HCT116 (cell line): Measurements from ENCODE around the gene CFAP97D1. TPM values are rescaled to one million over a fixed set of nuclear protein-coding genes. Genes with fewer than 3 reads are reported as not detected.

Experiments
- ATAC-seq: fragments of 200-7000 bp; cut with Tn5 transposase; 2 replicates; pipeline ENCODE4 v1.9.1; 2020; ENCODE audit warnings: mild to moderate bottlenecking, moderate library complexity
- BruUV-seq: library from RNA; stranded (reverse); fragments of 400-500 nt; replicated peaks from 2 replicates; lab custom pipeline; 2021; lab: Mats Ljungman, UMichigan
- CTCF ChIA-PET: fragments of 300-600 bp; sonication (Branson Sonifier 250); formaldehyde crosslinking; loops from one replicate; lab custom pipeline; 2021; ENCODE audit warnings: antibody characterized with exemption; lab: Charles Lee
- POLR2A ChIA-PET: fragments of 300-600, 350-600 bp; sonication (Branson Sonifier 250); formaldehyde crosslinking; loops from one replicate; lab custom pipeline; 2021; ENCODE audit warnings: antibody characterized with exemption; lab: Charles Lee
- RAD21 ChIA-PET, 2 experiments: fragments of 300-600 bp; sonication (Branson Sonifier 250); formaldehyde crosslinking; loops; one replicate each; lab custom pipeline; 2023; ENCODE audit warnings: low total read pairs in 2 of 2; ENCODE audit not compliant: uncharacterized antibody in 2 of 2, unreplicated experiment in 2 of 2, low non-redundant PET in 1 of 2; lab: Charles Lee
- DNase-seq: peaks from one replicate; pipeline ENCODE4 v3.0.0-alpha.2; 2010; ENCODE audit warnings: low read depth, low spot score
- H2AFZ ChIP-seq: fragments of 200-600 bp; shearing (Covaris generic), sonication (generic); 2 replicates; pipeline ENCODE4 v1.6.1; 2017; ENCODE audit warnings: low read depth, mixed run types, mixed read lengths, antibody characterized with exemption, low read length; ENCODE audit not compliant: poor library complexity, severe bottlenecking
- H3K27ac ChIP-seq: 2 replicates; pipeline ENCODE4 v1.5.1; 2012; ENCODE audit warnings: low read depth, low read length
- H3K27me3 ChIP-seq: fragments of 200-600 bp; sonication (generic); 2 replicates; pipeline ENCODE4 v1.6.1; 2016; ENCODE audit warnings: mixed run types, low read length, mixed read lengths; ENCODE audit not compliant: insufficient read depth
- H3K36me3 ChIP-seq, 2 experiments: fragments of 200-500 bp in 1 of 2; fragments of 200-600 bp in 1 of 2; sonication (Bioruptor generic) in 1 of 2; sonication (generic) in 1 of 2; 2 replicates each; pipeline versions ENCODE4 v1.5.1 to v1.6.1; 2014 to 2016; ENCODE audit warnings: low read length in 2 of 2, inconsistent platforms in 1 of 2, mixed read lengths in 1 of 2, mixed run types in 1 of 2; ENCODE audit not compliant: insufficient read depth in 2 of 2, control insufficient read depth in 1 of 2
- H3K4me1 ChIP-seq, 2 experiments: fragments of 200-600 bp in 1 of 2; sonication (generic) in 1 of 2; 2 replicates each; pipeline versions ENCODE4 v1.5.1 to v1.6.1; 2012 to 2017; ENCODE audit warnings: low read length in 2 of 2, inconsistent platforms in 1 of 2, mild to moderate bottlenecking in 1 of 2, mixed read lengths in 1 of 2, mixed run types in 1 of 2, moderate library complexity in 1 of 2; ENCODE audit not compliant: insufficient read depth in 2 of 2, control insufficient read depth in 1 of 2
- H3K4me2 ChIP-seq: fragments of 200-600 bp; sonication (generic); 2 replicates; pipeline ENCODE4 v1.6.1; 2017; ENCODE audit warnings: mixed run types, low read length, mixed read lengths
- H3K4me3 ChIP-seq, 2 experiments: fragments of 200-600 bp in 1 of 2; sonication (generic) in 1 of 2; replicated peaks in 1 of 2; 2 replicates each; pipeline ENCODE4 v1.5.1; 2011 to 2016; ENCODE audit warnings: low read length in 2 of 2, control low read depth in 1 of 2, low read depth in 1 of 2, mild to moderate bottlenecking in 1 of 2, mixed read lengths in 1 of 2, mixed run types in 1 of 2
- H3K79me2 ChIP-seq: fragments of 200-600 bp; sonication (generic); 2 replicates; pipeline ENCODE4 v1.6.1; 2017; ENCODE audit warnings: mild to moderate bottlenecking, mixed run types, low read length, moderate library complexity, mixed read lengths; ENCODE audit not compliant: insufficient read depth
- H3K9ac ChIP-seq: fragments of 200-600 bp; sonication (generic); 2 replicates; pipeline ENCODE4 v1.6.1; 2016; ENCODE audit warnings: low read length, mixed read lengths
- H3K9me2 ChIP-seq: fragments of 200-600 bp; sonication (generic), shearing (Covaris generic); 2 replicates; pipeline ENCODE4 v1.6.1; 2017; ENCODE audit warnings: mixed run types, mild to moderate bottlenecking, moderate library complexity; ENCODE audit not compliant: insufficient read depth
- H3K9me3 ChIP-seq, 2 experiments: fragments of 200-500 bp in 1 of 2; fragments of 200-600 bp in 1 of 2; sonication (Bioruptor generic) in 1 of 2; sonication (generic) in 1 of 2; 2 replicates each; pipeline ENCODE4 v1.6.1; 2014 to 2017; ENCODE audit warnings: low read length in 2 of 2, mixed read lengths in 2 of 2, inconsistent platforms in 1 of 2, low read depth in 1 of 2, mild to moderate bottlenecking in 1 of 2, mixed run types in 1 of 2, moderate library complexity in 1 of 2; ENCODE audit not compliant: control insufficient read depth in 1 of 2, insufficient read depth in 1 of 2
- H4K20me1 ChIP-seq: fragments of 200-600 bp; sonication (generic), shearing (Covaris generic); 2 replicates; pipeline ENCODE4 v1.6.1; 2017; ENCODE audit warnings: mixed run types, mild to moderate bottlenecking, moderate library complexity; ENCODE audit not compliant: insufficient read depth
- CBX3 ChIP-seq: IDR thresholded peaks from 2 replicates; pipeline ENCODE4 v1.6.1; 2012; ENCODE audit warnings: low read depth
- CEBPB ChIP-seq: IDR thresholded peaks from 2 replicates; pipeline ENCODE4 v1.6.1; 2012; ENCODE audit warnings: low read depth
- EGR1 ChIP-seq: IDR thresholded peaks from 2 replicates; pipeline ENCODE4 v1.6.1; 2012; ENCODE audit warnings: low read depth
- ELF1 ChIP-seq: IDR thresholded peaks from 2 replicates; pipeline ENCODE4 v1.6.1; 2012; ENCODE audit warnings: low read depth, borderline replicate concordance
- EZH2phosphoT487 ChIP-seq: fragments of 200-600 bp; IDR thresholded peaks from 2 replicates; pipeline ENCODE4 v1.6.1; 2018; ENCODE audit warnings: antibody characterized with exemption, borderline replicate concordance
- FOSL1 ChIP-seq: IDR thresholded peaks from 2 replicates; pipeline ENCODE4 v1.6.1; 2012; ENCODE audit warnings: low read depth
- JUND ChIP-seq: IDR thresholded peaks from 2 replicates; pipeline ENCODE4 v1.6.1; 2012
- POLR2A ChIP-seq: IDR thresholded peaks from 2 replicates; pipeline ENCODE4 v1.7.0; 2011; ENCODE audit warnings: borderline replicate concordance; ENCODE audit not compliant: insufficient read depth, insufficient read length; ENCODE audit errors: extremely low read depth
- POLR2AphosphoS5 ChIP-seq: IDR thresholded peaks from 2 replicates; pipeline ENCODE4 v1.6.1; 2011; ENCODE audit warnings: mild to moderate bottlenecking, low read depth, low read length, moderate library complexity
- RAD21 ChIP-seq: IDR thresholded peaks from 2 replicates; pipeline ENCODE4 v1.6.1; 2012; ENCODE audit warnings: low read depth, mild to moderate bottlenecking
- SP1 ChIP-seq: IDR thresholded peaks from 2 replicates; pipeline ENCODE4 v1.6.1; 2012; ENCODE audit warnings: low read depth
- SRF ChIP-seq: IDR thresholded peaks from 2 replicates; pipeline ENCODE4 v1.6.1; 2012; ENCODE audit warnings: low read depth
- YY1 ChIP-seq: IDR thresholded peaks from 2 replicates; pipeline ENCODE4 v1.6.1; 2011; ENCODE audit warnings: low read length, low read depth, moderate library complexity, mild to moderate bottlenecking; ENCODE audit not compliant: insufficient replicate concordance; ENCODE audit errors: extremely low read depth
- ZFX ChIP-seq: fragments of 450-650 bp; IDR thresholded peaks from 2 replicates; pipeline ENCODE4 v1.6.1; 2017
- intact Hi-C: fragments of 100-400 bp; cut with micrococcal nuclease; formaldehyde crosslinking; loops from 2 replicates; pipeline ENCODE4 v1.10.0; 2022
- total RNA-seq: library from RNA; stranded (reverse); gene quantifications from one replicate; pipeline ENCODE4 v1.2.1, GENCODE V29; 2021; ENCODE audit not compliant: unreplicated experiment
- TF ChIP-seq, protein P1 (sequence below): IDR thresholded peaks from 2 replicates; pipeline ENCODE4 v1.6.1; 2011; ENCODE audit warnings: mild to moderate bottlenecking, low read length, moderate library complexity; ENCODE audit not compliant: insufficient replicate concordance; ENCODE audit errors: extremely low read depth

CFAP97D1 gene
- total RNA-seq, 1 experiment from 2014 or later: 0.15 TPM

DNA sequence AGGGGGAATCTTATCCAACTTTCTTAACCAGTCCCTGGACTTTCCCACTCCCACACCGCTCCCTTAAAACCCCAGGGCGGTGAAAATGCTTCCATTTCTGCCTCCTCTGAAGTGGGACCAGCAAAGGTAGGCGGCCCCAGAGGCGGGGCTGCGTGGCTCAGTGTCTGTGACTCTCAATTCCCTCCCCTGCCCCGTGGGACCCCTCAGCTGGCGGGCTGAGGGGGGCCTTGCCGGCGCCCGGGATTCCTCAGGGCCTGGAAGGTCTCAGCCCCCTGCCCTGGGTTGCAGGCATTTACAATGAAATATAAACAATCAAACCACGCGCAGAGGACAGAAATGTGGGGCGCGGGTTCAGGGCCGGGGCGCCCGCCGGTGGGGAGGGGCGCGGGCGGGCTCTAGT is 25.3 kb upstream of the CFAP97D1 start:
- Histone ChIP-seq H4K20me1 (no peaks in the 10 kb centered on the region), H3K27ac (no peak overlapping the region), H3K9me3 (no peaks in the 10 kb centered on the region), H3K9ac (no peak overlapping the region), H3K79me2 (no peaks in the 10 kb centered on the region)
- RAD21 ChIA-PET: no interaction called here
- POLR2A ChIA-PET: no interaction called here
- intact Hi-C loops: no loop called here
- TF ChIP-seq YY1: no peak
- no peak for TF ChIP-seq SP1
- no peak for TF ChIP-seq EZH2phosphoT487
- no peak for TF ChIP-seq POLR2AphosphoS5
- TF ChIP-seq RAD21: no peak
- no peak for TF ChIP-seq EGR1
- TF ChIP-seq SRF: no peak
- TF ChIP-seq, all 23 proteins: peak for 0
- Histone ChIP-seq H3K27me3 (no peaks in the 10 kb centered on the region), H3K4me1 (peaks cover 0 to 12% of the 10 kb centered on the region in 2 experiments; a peak in 2 of 4 replicates), H3K4me2 (no peak overlapping the region), H3K36me3 (no peaks in the 10 kb centered on the region), H3K4me3 (no peak overlapping the region), H3K9me2 (no peaks in the 10 kb centered on the region), H2AFZ (no peak overlapping the region)
- no peak for ATAC-seq
- no peak for DNase-seq
- no TSS peak for BruUV-seq
- CTCF ChIA-PET: no interaction called here

DNA sequence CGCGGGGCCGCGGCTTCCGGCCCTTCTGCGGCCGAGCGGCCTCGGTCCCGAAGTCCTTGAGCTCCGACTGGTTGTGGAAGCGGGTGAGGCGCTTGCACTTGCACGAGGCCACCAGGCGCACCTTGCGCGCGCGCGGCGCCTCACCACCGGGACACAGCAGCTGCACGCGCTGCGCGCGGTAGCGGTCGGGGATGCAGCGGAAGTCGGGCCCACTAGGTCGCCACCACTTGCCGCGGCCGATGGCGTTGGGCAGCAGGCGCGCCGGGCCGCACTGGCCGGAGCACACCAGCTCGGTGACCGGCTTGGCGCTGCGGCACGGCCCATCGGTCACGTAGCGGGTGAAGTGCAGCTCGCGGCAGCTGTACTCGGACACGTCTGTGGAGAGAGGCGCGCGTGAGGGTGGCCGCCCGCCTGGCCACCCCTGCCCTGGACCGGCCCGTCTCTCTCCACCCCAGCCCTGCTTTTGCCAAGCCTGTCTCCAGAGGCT is 24.8 kb upstream of the CFAP97D1 start:
- no peaks in the 10 kb centered on the region for H3K36me3 ChIP-seq
- no peak overlapping the region for H3K9ac ChIP-seq
- H3K27ac ChIP-seq: no peak overlapping the region
- ChIA-PET POLR2A (no interaction called here), CTCF (no interaction called here), RAD21 (no interaction called here)
- H3K4me3 ChIP-seq: no peak overlapping the region
- TF ChIP-seq CEBPB (no peak), CBX3 (no peak), FOSL1 (no peak), ZFX (no peak), POLR2AphosphoS5 (no peak), SRF (no peak), ELF1 (no peak), POLR2A (no peak), JUND (no peak), SP1 (no peak)
- TF ChIP-seq, protein P1, sequence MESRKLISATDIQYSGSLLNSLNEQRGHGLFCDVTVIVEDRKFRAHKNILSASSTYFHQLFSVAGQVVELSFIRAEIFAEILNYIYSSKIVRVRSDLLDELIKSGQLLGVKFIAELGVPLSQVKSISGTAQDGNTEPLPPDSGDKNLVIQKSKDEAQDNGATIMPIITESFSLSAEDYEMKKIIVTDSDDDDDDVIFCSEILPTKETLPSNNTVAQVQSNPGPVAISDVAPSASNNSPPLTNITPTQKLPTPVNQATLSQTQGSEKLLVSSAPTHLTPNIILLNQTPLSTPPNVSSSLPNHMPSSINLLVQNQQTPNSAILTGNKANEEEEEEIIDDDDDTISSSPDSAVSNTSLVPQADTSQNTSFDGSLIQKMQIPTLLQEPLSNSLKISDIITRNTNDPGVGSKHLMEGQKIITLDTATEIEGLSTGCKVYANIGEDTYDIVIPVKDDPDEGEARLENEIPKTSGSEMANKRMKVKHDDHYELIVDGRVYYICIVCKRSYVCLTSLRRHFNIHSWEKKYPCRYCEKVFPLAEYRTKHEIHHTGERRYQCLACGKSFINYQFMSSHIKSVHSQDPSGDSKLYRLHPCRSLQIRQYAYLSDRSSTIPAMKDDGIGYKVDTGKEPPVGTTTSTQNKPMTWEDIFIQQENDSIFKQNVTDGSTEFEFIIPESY: no peak
- intact Hi-C loops: no loop called here
- BruUV-seq: no TSS peak
- no peaks in the 10 kb centered on the region for H3K27me3 ChIP-seq
- H3K4me1 ChIP-seq: peaks cover 0 to 13% of the 10 kb centered on the region in 2 experiments; a peak in 2 of 4 replicates
- H3K79me2 ChIP-seq: no peaks in the 10 kb centered on the region
- H3K9me3 ChIP-seq: no peaks in the 10 kb centered on the region
- no peak overlapping the region for H2AFZ ChIP-seq
- no peaks in the 10 kb centered on the region for H3K9me2 ChIP-seq
- ATAC-seq: no peak
- DNase-seq: no peak
- H4K20me1 ChIP-seq: no peaks in the 10 kb centered on the region
- no peak overlapping the region for H3K4me2 ChIP-seq
